GM19463 (cell line): ENCODE results near the gene ENG.
"Not testable (repeated sequence)": the region's sequence is repeated elsewhere in the genome, so short reads cannot be mapped to it uniquely, and the experiment has no call there.

ENCODE experiments used
- ATAC-seq: cut with Tn5 transposase; IDR thresholded peaks from one replicate; pipeline ENCODE4 v1.9.1; 2021; ENCODE audit warnings: mild to moderate bottlenecking, moderate library complexity; ENCODE audit not compliant: unreplicated experiment

Gene ENG

GRCh38 chr9:127878652-127879390 lies 24.4 kb upstream of the ENG start:
- no peak for ATAC-seq

- ATAC-seq, result no peak
Measured at GRCh38 chr9:127878001-127878651, 23.7 kb upstream of the ENG start.

- ATAC-seq, result no peak
Measured at GRCh38 chr9:127877566-127877998, 23.1 kb upstream of the ENG start, which contains the start of gene AK1. Gene AK1 (minus strand): TSS chr9:127877675. CDS start chr9:127874617, 3,058 bp downstream.

DNA sequence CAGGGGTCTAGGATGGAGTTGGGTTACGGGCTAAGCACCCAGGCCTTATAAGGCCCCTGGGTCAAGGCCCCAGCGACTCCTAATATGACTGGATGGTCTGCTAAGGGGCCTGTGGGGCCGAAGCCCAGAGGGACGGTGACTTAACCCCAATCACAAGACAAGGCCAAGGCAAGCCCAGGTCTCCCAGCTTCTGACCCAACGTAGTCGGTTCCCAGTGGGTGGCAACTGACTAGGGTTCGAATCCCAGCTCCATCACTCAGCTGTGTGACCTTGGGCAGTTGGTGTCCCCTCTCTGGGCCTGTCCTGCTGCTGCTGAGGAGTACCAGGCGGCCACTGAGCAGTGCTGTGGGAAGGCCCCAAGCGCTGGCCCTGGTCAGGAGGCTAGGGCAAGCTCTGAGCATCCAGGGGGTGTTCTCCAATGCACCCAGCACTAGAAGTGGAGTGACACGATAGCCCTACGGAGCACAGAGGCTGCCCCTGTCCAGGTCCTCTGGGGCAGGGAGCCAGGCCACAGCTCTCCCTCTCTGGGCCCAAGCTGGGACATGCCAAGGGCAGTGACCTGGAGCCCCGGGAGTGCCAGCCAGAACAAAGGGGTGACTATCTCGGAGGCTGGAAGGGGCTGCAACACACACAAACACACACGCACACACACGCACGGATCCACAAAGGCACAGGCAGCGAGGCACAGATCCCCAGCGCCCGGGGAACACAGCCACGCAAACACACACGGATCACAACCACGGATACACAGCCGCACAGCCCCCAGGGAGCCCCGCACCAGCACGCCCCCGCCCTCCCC lies 22.5 kb upstream of the ENG start:
- no peak for ATAC-seq

DNA sequence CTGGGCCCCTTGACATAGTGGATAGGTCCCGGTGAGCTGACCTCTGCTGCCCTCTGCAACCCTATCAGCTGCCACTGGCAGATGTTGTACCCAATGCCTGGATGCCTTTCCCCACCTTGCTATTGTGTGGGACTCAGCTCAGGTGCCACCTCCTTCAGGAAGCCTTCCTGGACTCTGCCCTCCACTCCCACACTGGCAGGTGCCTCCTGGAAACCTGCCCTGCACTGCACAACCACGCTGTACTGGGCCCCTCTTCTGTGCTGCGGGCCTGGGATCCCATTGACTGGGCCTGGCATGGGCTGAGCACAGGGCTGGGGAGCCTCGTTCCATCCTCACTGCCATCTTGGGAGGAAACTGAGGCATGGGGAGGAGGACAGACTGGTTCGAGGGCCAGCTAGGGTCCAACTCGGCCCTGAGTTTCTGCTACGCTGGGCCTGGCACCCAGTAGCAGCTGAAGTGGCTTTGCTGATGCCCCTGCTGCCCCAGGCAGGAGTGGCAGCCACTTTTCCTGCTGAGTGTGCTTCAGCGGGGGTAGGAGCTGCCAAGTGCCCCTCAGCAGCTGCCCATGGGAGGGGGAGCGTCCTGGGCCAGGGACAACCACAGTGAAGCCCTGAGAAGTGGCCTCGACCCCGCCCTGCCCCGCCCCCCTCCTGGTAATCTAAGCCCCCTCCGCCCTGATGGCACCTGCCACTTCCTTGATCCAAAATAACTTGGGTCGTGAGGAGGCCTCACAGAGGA lies 21.7 kb upstream of the ENG start:
- ATAC-seq, result no peak

DNA sequence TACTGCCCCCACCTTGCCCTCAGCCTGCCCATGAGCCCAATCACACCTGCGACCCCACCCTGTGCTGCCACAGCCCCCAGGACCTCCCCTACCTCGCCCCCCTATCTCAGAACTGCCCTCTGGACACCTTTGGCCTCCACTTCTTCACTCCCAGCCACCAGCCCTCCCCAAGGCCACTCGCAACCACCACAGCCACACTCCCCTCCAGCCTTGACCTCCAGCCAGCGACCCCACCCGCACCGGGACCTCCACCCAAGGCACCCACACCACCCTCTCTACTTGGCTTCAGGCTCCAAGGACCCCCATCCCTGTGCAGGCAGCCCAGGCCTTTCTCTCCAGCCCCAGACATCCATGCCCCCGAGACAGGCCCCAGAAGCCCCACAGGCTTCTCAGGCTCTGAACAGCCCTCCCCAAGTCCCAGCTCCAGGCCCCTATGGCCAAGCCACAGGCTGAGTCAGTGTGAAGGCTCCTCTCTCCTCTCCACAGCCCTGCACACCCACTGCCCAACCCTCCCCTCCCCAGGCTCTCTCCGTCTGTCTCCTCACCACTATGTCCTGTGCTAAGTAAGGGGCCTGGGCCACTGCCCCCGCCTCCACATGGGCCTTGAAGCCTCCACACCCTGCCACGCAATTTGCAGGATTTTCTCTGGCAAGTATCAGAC lies 21.0 kb upstream of the ENG start:
- ATAC-seq, result no peak

- ATAC-seq, result no peak
Measured at GRCh38 chr9:127874301-127875221, 20.1 kb upstream of the ENG start.

DNA sequence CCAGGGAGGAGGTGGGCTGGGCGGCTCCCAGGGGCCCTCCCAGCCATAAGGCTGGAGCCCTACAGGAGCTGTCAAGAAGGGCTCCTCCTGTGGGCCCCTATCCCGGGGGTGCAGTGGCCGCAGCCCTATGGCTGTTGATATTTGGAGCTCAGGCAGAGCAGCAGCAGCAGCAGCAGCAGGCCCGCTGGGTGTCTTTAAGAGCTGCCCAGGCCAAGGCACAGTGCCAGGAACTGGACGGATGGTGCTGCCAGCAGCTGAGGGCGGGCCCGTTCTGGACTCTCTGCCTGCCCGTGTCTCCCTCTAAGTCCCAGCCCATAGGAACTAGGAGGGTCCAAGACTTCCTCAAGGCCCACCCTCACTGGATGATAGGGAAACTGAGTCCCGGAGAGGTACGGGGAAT lies 19.4 kb upstream of the ENG start:
- ATAC-seq, result no peak

DNA sequence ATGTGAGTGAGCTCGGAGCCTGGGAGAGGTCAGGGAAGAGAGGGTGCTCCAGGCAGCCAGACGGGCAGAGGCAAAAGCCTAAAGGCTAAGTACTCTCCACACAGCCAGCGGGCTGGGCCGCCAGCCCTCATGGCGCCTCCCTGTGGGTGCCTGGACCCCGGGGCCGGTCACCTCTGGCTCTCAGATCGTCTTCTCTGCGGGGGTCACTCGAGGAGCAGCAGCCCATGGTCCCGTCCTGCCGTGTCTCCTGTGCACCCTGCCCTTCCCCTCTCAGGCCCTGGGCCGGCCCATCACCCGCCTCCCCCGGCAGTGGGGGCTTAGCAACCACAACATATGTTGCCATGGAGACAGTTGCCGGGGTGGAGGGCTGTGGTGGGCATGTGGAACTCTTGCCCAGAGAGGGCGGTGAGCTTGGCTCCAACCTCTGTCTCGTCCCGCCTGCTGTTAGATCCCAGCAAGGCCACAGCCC lies 18.8 kb upstream of the ENG start:
- no peak for ATAC-seq

- no peak for ATAC-seq
Measured at GRCh38 chr9:127872369-127873222, 18.1 kb upstream of the ENG start.

GRCh38 chr9:127871531-127871930 lies 17.1 kb upstream of the ENG start:
- no peak for ATAC-seq

- ATAC-seq, result no peak
Measured at GRCh38 chr9:127870887-127871286, 16.4 kb upstream of the ENG start.

DNA sequence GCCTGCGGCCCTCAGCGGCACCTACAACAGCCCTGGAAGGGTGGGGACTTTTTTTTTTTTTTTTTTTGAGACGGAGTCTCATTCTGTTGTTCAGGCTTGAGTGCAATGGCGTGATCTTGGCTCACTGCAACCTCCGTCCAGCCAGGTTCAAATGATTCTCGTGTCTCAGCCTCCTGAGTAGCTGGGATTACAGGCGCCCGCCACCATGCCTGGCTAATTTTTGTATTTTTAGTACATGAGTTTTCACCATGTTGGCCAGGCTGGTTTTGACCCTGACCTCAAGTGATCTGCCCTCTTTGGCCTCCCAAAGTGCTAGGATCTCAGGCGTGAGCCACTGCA lies 15.7 kb upstream of the ENG start:
- ATAC-seq, result not testable (repeated sequence)

DNA sequence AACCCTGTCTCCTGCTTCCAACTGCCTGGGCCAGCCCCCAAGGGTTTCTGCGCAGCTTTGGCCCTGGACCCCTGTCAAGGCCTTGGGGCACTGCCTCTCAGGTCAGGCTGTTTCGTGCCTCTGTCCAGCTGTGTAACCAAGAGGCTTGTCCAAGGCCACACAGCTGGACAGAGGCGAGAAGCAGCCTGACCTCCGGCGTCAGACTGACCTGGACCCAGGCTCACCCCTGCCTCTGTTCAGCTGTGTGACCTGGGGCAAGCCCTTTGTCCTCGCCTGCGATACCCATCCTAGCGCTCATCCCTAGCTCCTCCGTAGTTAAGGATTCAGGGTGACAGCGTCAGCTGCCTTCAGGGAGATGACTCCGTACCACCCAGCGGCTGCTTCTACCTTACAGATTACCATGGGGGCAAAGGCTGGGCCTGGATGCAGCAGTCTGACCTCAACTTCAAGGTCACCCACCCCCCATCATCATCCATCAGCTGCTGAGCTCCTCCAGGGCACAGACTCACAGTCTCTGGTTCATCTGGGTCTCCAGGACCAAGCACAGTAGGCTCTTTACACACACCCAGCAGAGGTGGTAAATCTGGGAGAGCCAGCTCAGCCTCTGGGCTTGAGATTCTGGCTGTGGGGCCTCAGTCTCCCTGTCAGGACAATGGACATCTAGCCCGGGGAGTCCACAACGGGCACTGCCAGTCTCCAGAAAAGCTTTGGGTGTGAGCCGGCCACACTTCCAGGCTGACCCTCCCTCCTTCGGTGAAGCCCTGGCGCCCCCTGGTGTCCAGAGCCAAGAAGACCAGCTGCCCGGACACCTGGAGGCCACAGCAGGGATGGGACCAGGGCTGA lies 15.1 kb upstream of the ENG start:
- no peak for ATAC-seq

GRCh38 chr9:127868278-127868902 lies 13.9 kb upstream of the ENG start:
- no peak for ATAC-seq

- ATAC-seq, result no peak
Measured at GRCh38 chr9:127867356-127868277, 13.2 kb upstream of the ENG start.
